K562 (cell line): ENCODE data around the gene HDAC3. TPM values are rescaled to one million over a fixed set of nuclear protein-coding genes. Genes with fewer than 3 reads are reported as not detected.
A peak's percentile ranks its signal among the peaks of the same experiment; 100 is the strongest.

Experiments used
- ATAC-seq: fragments of 200-7000 bp; cut with Tn5 transposase; 3 replicates; pipeline ENCODE4 v1.9.1; 2020; ENCODE audit warnings: moderate library complexity
- BruUV-seq: library from RNA; stranded (reverse); fragments of 400-500 nt; replicated peaks from 2 replicates; lab custom pipeline; 2021; lab: Mats Ljungman, UMichigan
- CTCF ChIA-PET: fragments of 300-600 bp; formaldehyde crosslinking; extraction: SDS; loops from one replicate; lab custom pipeline; 2021; ENCODE audit warnings: low intra/inter-chr PET ratio; lab: Yijun Ruan, JAX
- POLR2A ChIA-PET: fragments of 300-600, 350-650 bp; sonication (Branson Sonifier 250); formaldehyde crosslinking; extraction: SDS; loops from one replicate; lab custom pipeline; 2021; ENCODE audit warnings: antibody characterized with exemption, inconsistent platforms; lab: Yijun Ruan, JAX
- DNase-seq, 4 experiments: peaks; one replicate each; pipeline versions ENCODE4 v3.0.0 to v3.0.0-alpha.2; 2011 to 2018; ENCODE audit warnings: low spot score in 3 of 4, mixed read lengths in 3 of 4; ENCODE audit errors: extremely low read depth in 1 of 4
- FAIRE-seq: peaks from 2 replicates; lab custom pipeline; 2011; peaks lifted over from hg19 to GRCh38; lab: Jason Lieb, UNC
- H2AFZ ChIP-seq: 2 replicates; pipeline ENCODE4 v1.6.0; 2011; ENCODE audit warnings: low read depth, low read length, control low read depth, inconsistent platforms
- H3K27ac ChIP-seq: fragments of 200-600 bp; 3 replicates; pipeline ENCODE4 v1.8.0; 2011; ENCODE audit warnings: low read depth, mild to moderate bottlenecking, control low read depth, inconsistent platforms, low read length, moderate library complexity, mixed read lengths; ENCODE audit errors: extremely low read depth
- H3K27me3 ChIP-seq, 2 experiments: fragments of 300-600 bp in 1 of 2; 2 replicates in 1 of 2; 3 replicates in 1 of 2; pipeline versions ENCODE4 v1.6.0 to v1.8.0; 2011; ENCODE audit warnings: inconsistent platforms in 2 of 2, low read length in 2 of 2, mild to moderate bottlenecking in 1 of 2, mixed read lengths in 1 of 2, moderate library complexity in 1 of 2; ENCODE audit not compliant: control insufficient read depth in 2 of 2, insufficient read depth in 2 of 2
- H3K36me3 ChIP-seq: fragments of 300-600 bp; 3 replicates; pipeline ENCODE4 v1.8.0; 2011; ENCODE audit warnings: mild to moderate bottlenecking, low read length, inconsistent platforms; ENCODE audit not compliant: control insufficient read depth, insufficient read depth
- H3K4me1 ChIP-seq, 2 experiments: fragments of 200-600 bp in 1 of 2; replicated peaks in 1 of 2; 2 replicates in 1 of 2; 3 replicates in 1 of 2; pipeline versions ENCODE4 v1.5.1 to v1.8.0; 2011; ENCODE audit warnings: inconsistent platforms in 2 of 2, low read length in 2 of 2, mild to moderate bottlenecking in 1 of 2, mixed read lengths in 1 of 2, moderate library complexity in 1 of 2; ENCODE audit not compliant: control insufficient read depth in 2 of 2, insufficient read depth in 2 of 2
- H3K4me2 ChIP-seq: 2 replicates; pipeline ENCODE4 v1.6.1; 2011; ENCODE audit warnings: low read length, control low read depth, inconsistent platforms, mixed read lengths; ENCODE audit not compliant: insufficient read depth
- H3K4me3 ChIP-seq: fragments of 200-600 bp; sonication (generic), shearing (Covaris generic); 2 replicates; pipeline ENCODE4 v1.5.1; 2016; ENCODE audit warnings: control low read depth, inconsistent platforms
- H3K79me2 ChIP-seq: fragments of 200-600 bp; 3 replicates; pipeline ENCODE4 v1.8.0; 2011; ENCODE audit warnings: low read length, inconsistent platforms; ENCODE audit not compliant: control insufficient read depth, insufficient read depth
- H3K9ac ChIP-seq, 2 experiments: 2 replicates each; pipeline versions ENCODE4 v1.6.0 to v1.6.1; 2011; ENCODE audit warnings: low read depth in 2 of 2, low read length in 2 of 2, control low read depth in 1 of 2, inconsistent platforms in 1 of 2, mild to moderate bottlenecking in 1 of 2, mixed read lengths in 1 of 2; ENCODE audit not compliant: insufficient read depth in 1 of 2
- H3K9me1 ChIP-seq: one replicate; pipeline ENCODE4 v1.6.0; 2011; ENCODE audit warnings: inconsistent platforms, mild to moderate bottlenecking, low read length, moderate library complexity; ENCODE audit not compliant: control insufficient read depth, insufficient read depth
- H3K9me3 ChIP-seq: replicated peaks from 2 replicates; pipeline ENCODE4 v1.5.1; 2011; ENCODE audit warnings: low read depth, low read length, inconsistent platforms; ENCODE audit not compliant: control insufficient read depth, insufficient read depth
- H4K20me1 ChIP-seq: replicated peaks from 2 replicates; pipeline ENCODE4 v1.6.1; 2011; ENCODE audit warnings: low read length, inconsistent platforms, mixed read lengths; ENCODE audit not compliant: control insufficient read depth, insufficient read depth
- ATF7 ChIP-seq: fragments of 450-650 bp; IDR thresholded peaks from 2 replicates; pipeline ENCODE4 v1.7.1; 2014; ENCODE audit warnings: mild to moderate bottlenecking, moderate library complexity
- DIDO1 ChIP-seq: fragments of 450-650 bp; IDR thresholded peaks from 2 replicates; pipeline ENCODE4 v1.6.1; 2016; ENCODE audit warnings: low read depth, missing biosample characterization, missing genetic modification characterization
- PRDM10 ChIP-seq: fragments of 450-650 bp; IDR thresholded peaks from 2 replicates; pipeline ENCODE4 v1.6.1; 2018; ENCODE audit not compliant: partially characterized antibody
- in situ Hi-C: fragments of 300-500 bp; cut with MboI; formaldehyde crosslinking; loops from 4 replicates; pipeline ENCODE4 v1.15.0; 2018; ENCODE audit warnings: inconsistent platforms, mixed read lengths
- intact Hi-C: fragments of 100-400 bp; cut with micrococcal nuclease; formaldehyde crosslinking; loops from 2 replicates; pipeline ENCODE4 v1.14.2; 2022
- polyA plus RNA-seq, 8 experiments: library from polyadenylated mRNA; depleted of rRNA in 4 of 8; stranded (reverse) in 5 of 8; unstranded in 3 of 8; fragments of >200 nt; fragmentation: Nextera tagmentation in 2 of 8; fragmentation: Illumina TruSeq in 1 of 8; extraction: Ambion mirVana in 2 of 8; extraction: Trizol in 1 of 8; gene quantifications; 2 replicates each; pipeline versions ENCODE4 v1.2.1 to v1.2.3, GENCODE V29; 2011 to 2014; ENCODE audit warnings: inconsistent platforms in 1 of 8, missing spikeins in 1 of 8
- total RNA-seq, 7 experiments: library from RNA; depleted of rRNA in 6 of 7; stranded (reverse); fragments of >200 nt in 6 of 7; fragmentation: Illumina TruSeq in 2 of 7; extraction: Trizol in 2 of 7; gene quantifications; 2 replicates each; pipeline versions ENCODE4 v1.2.1 to v1.2.3, GENCODE V29; 2011 to 2021; ENCODE audit warnings: low replicate concordance in 1 of 7

The HDAC3 gene
- total and polyA plus RNA-seq, 9 of the 15 experiments (the other 6 are each of a cell fraction or from before 2014, with no cell fraction given) = 89.7 to 191 (median 119) TPM

GRCh38 chr5:141683596-141684141, 47.0 kb upstream of the HDAC3 start:
- Histone ChIP-seq H3K27me3 (no peaks in the 10 kb centered on the region), H3K9me3 (no peaks in the 10 kb centered on the region), H3K27ac (peak overlapping the region; percentile 52; the same call in 1 of the 3 replicates), H3K79me2 (peaks cover 14% of the 10 kb centered on the region; the same call in 1 of the 3 replicates), H3K9me1 (peaks cover 3% of the 10 kb centered on the region), H4K20me1 (no peaks in the 10 kb centered on the region), H3K9ac (no peak overlapping the region), H2AFZ (no peak overlapping the region; the same call in 1 of the 2 replicates), H3K4me2 (peak overlapping the region; percentile 28; the same call in 1 of the 2 replicates), H3K4me1 (peaks cover 40 to 44% of the 10 kb centered on the region in 2 experiments), H3K36me3 (peaks cover 4% of the 10 kb centered on the region; the same call in 1 of the 3 replicates), H3K4me3 (no peak overlapping the region)
- intact Hi-C loops (no loop called here), in situ Hi-C loops (no loop called here)
- ATAC-seq (no peak), FAIRE-seq (peak; percentile 62), DNase-seq (no peak)
- POLR2A ChIA-PET = interaction anchor here (0.6 to 2.2 kb wide), 5 partner anchors 8 to 460 kb away, joined by 3 to 11 read pairs (median 4); no protein-coding TSS in a partner anchor
- no peak for TF ChIP-seq DIDO1
- peak; percentile 12; the same call in 1 of the 2 replicates for TF ChIP-seq ATF7
- peak; percentile 94 for TF ChIP-seq PRDM10
- no TSS peak for BruUV-seq
- CTCF ChIA-PET = no interaction called here
